HepG2 (cell line): ENCODE measurements around the gene WNT9A. TPM values are rescaled to one million over a fixed set of nuclear protein-coding genes. Genes with fewer than 3 reads are reported as not detected.

Experiments used
- CTCF ChIP-seq: sonication (generic); formaldehyde crosslinking; IDR thresholded peaks from 2 replicates; pipeline ENCODE4 v1.5.0; 2020; ENCODE audit warnings: mild to moderate bottlenecking, missing genetic modification reagents, moderate library complexity
- ELF3 ChIP-seq: IDR thresholded peaks from 2 replicates; pipeline ENCODE4 v1.6.1; 2016; ENCODE audit warnings: missing genetic modification reagents, missing compliant biosample characterization
- HDAC1 ChIP-seq: sonication (generic); formaldehyde crosslinking; IDR thresholded peaks from 2 replicates; pipeline ENCODE4 v1.5.1; 2020; ENCODE audit warnings: mild to moderate bottlenecking, missing genetic modification reagents
- HDAC2 ChIP-seq: sonication (generic); formaldehyde crosslinking; IDR thresholded peaks from 2 replicates; pipeline ENCODE4 v1.4.0; 2020; ENCODE audit warnings: missing genetic modification reagents
- HNF4A ChIP-seq: sonication (generic); formaldehyde crosslinking; IDR thresholded peaks from 2 replicates; pipeline ENCODE4 v1.4.0; 2020; ENCODE audit warnings: missing genetic modification reagents
- HNRNPL ChIP-seq: fragments of 200-400 bp; formaldehyde crosslinking; IDR thresholded peaks from 2 replicates; pipeline ENCODE4 v1.6.1; 2017; ENCODE audit warnings: mild to moderate bottlenecking, low read depth, low read length
- PRMT3 ChIP-seq: sonication (generic); formaldehyde crosslinking; IDR thresholded peaks from 2 replicates; pipeline ENCODE4 v1.8.1; 2022; ENCODE audit warnings: low read depth, mild to moderate bottlenecking, moderate library complexity, missing genetic modification reagents, borderline replicate concordance
- RXRA ChIP-seq: sonication (generic); formaldehyde crosslinking; IDR thresholded peaks from 2 replicates; pipeline ENCODE4 v1.5.1; 2020; ENCODE audit warnings: missing genetic modification reagents
- SKI ChIP-seq: fragments of 450-650 bp; IDR thresholded peaks from one replicate; pipeline ENCODE4 v1.6.1; 2018; ENCODE audit warnings: mild to moderate bottlenecking; ENCODE audit not compliant: partially characterized antibody
- TEAD3 ChIP-seq: optimal IDR thresholded peaks from 2 replicates; pipeline ENCODE3; 2016; ENCODE audit warnings: borderline replicate concordance
- ZNF263 ChIP-seq: sonication (generic); formaldehyde crosslinking; IDR thresholded peaks from 2 replicates; pipeline ENCODE4 v1.4.0; 2020; ENCODE audit warnings: missing genetic modification reagents
- ZNF33B ChIP-seq: sonication (generic); formaldehyde crosslinking; IDR thresholded peaks from 2 replicates; pipeline ENCODE4 v1.5.1; 2020; ENCODE audit warnings: mild to moderate bottlenecking, missing genetic modification reagents
- ZNF501 ChIP-seq: sonication (generic); formaldehyde crosslinking; IDR thresholded peaks from 2 replicates; pipeline ENCODE4 v1.5.1; 2020; ENCODE audit warnings: mild to moderate bottlenecking, moderate library complexity, missing genetic modification reagents
- ZNF768 ChIP-seq: sonication (generic); formaldehyde crosslinking; IDR thresholded peaks from 2 replicates; pipeline ENCODE4 v1.4.0; 2020; ENCODE audit warnings: missing genetic modification reagents
- polyA plus RNA-seq, 8 experiments: library from polyadenylated mRNA; depleted of rRNA in 3 of 8; stranded (reverse) in 7 of 8; unstranded in 1 of 8; fragments of >200 nt; fragmentation: Illumina TruSeq in 4 of 8; extraction: Trizol in 4 of 8; gene quantifications; 2 replicates each; pipeline versions ENCODE4 v1.2.1 to v1.2.3, GENCODE V29; 2011 to 2016; ENCODE audit warnings: low read depth in 4 of 8, missing spikeins in 1 of 8, mixed read lengths in 1 of 8; ENCODE audit not compliant: insufficient read depth in 1 of 8
- total RNA-seq, 5 experiments: library from RNA; depleted of rRNA; stranded (reverse); fragments of >200 nt; fragmentation: Illumina TruSeq; extraction: Trizol; gene quantifications; 2 replicates each; pipeline ENCODE4 v1.2.3, GENCODE V29; 2016; ENCODE audit warnings: low read depth in 1 of 5
- TF ChIP-seq, protein P1 (sequence below): IDR thresholded peaks from 2 replicates; pipeline ENCODE4 v1.6.1; 2016; ENCODE audit warnings: missing compliant biosample characterization, missing genetic modification reagents, borderline replicate concordance
- TF ChIP-seq, protein P2 (sequence below): sonication (generic); formaldehyde crosslinking; IDR thresholded peaks from 2 replicates; pipeline ENCODE4 v1.4.0; 2020; ENCODE audit warnings: missing genetic modification reagents, low read depth, mild to moderate bottlenecking, borderline replicate concordance
- TF ChIP-seq, protein P3 (sequence below): sonication (generic); formaldehyde crosslinking; conservative IDR thresholded peaks from 2 replicates; pipeline ENCODE4 v1.4.0; 2020; ENCODE audit warnings: missing genetic modification reagents
- TF ChIP-seq, protein P4 (sequence below): sonication (generic); formaldehyde crosslinking; IDR thresholded peaks from 2 replicates; pipeline ENCODE4 v1.5.1; 2020; ENCODE audit warnings: mild to moderate bottlenecking, missing genetic modification reagents, moderate library complexity

WNT9A gene
- total and polyA plus RNA-seq, 2 of the 13 experiments (the other 11 are each of a cell fraction or from before 2014, with no cell fraction given) = 0.04 TPM; not detected in 1

DNA sequence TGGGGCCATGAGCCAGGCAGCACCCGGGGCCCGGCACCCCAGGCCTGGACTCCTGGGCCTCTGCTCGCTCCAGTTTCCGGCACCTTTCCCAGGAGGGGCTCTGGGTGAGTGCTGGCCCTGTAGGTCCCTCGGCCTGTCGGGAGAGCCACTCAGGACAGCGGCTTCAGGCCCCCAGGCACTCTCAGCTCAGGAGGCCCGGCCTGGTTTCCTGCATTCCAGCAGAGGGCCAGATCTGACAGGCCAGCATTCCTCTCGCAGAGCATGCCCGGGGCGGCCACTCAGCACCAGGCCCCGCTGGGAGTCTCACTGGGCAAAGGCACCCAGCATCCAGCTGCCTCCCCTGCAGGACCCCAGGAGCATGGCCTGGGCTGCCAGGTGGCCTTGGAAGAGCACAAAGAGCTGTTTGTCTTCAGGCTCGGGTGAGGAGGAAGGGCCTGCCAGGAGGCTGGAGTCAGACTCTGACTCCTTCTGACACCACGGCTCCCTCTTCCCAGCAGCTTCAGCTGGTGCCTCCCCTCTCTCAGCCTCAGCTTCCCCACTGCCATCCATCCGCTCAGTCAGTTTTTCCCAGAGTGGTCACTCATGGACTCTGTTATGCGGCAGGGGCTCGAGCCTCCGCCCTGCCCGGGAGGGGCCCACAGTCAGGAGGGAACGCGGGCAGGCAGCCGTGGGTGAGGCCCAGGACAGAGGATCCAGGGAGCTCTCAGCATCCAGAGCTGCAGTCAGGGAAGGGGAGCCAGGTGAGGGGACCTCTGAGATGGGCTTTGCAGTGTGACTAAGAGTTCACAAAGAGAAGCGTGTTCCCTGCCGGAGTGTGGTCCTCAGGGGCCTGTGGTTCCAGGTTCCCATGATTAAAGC lies 51.7 kb downstream of the WNT9A start (continued):
- TF ChIP-seq, protein P1, sequence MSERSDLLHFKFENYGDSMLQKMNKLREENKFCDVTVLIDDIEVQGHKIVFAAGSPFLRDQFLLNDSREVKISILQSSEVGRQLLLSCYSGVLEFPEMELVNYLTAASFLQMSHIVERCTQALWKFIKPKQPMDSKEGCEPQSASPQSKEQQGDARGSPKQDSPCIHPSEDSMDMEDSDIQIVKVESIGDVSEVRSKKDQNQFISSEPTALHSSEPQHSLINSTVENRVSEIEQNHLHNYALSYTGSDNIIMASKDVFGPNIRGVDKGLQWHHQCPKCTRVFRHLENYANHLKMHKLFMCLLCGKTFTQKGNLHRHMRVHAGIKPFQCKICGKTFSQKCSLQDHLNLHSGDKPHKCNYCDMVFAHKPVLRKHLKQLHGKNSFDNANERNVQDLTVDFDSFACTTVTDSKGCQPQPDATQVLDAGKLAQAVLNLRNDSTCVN (CRISPR knock-in tag) = 0 out of 2 replicates have a peak, but pooled peaks have one; percentile 28
- TF ChIP-seq, protein P2, sequence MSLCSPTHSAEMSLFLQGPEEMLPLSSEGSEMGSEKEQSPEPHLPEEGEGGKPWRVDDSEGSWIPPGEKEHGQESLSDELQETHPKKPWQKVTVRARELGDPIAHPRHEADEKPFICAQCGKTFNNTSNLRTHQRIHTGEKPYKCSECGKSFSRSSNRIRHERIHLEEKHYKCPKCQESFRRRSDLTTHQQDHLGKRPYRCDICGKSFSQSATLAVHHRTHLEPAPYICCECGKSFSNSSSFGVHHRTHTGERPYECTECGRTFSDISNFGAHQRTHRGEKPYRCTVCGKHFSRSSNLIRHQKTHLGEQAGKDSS (CRISPR knock-in tag) = 0 out of 2 replicates have a peak, but pooled peaks have one; percentile 58
- TF ChIP-seq SKI (no peak), HNF4A (CRISPR knock-in tag) (0 out of 2 replicates have a peak, but pooled peaks have one; percentile 22), HDAC1 (CRISPR knock-in tag) (peak; percentile 41), ZNF263 (CRISPR knock-in tag) (0 out of 2 replicates have a peak, but pooled peaks have one; percentile 68), ELF3 (CRISPR knock-in tag) (no peak), TEAD3 (CRISPR knock-in tag) (peak; percentile 81), PRMT3 (CRISPR knock-in tag) (no peak), ZNF33B (peak; percentile 37; the same call in 1 of the 2 replicates), RXRA (CRISPR knock-in tag) (peak; percentile 26; the same call in 1 of the 2 replicates), ZNF501 (CRISPR knock-in tag) (peak; percentile 60; the same call in 1 of the 2 replicates), CTCF (CRISPR knock-in tag) (peak; percentile 27), ZNF768 (CRISPR knock-in tag) (peak; percentile 12; the same call in 1 of the 2 replicates), HNRNPL (peak; percentile 68; the same call in 1 of the 2 replicates), HDAC2 (CRISPR knock-in tag) (peak; percentile 31; the same call in 1 of the 2 replicates)
- TF ChIP-seq, protein P3, sequence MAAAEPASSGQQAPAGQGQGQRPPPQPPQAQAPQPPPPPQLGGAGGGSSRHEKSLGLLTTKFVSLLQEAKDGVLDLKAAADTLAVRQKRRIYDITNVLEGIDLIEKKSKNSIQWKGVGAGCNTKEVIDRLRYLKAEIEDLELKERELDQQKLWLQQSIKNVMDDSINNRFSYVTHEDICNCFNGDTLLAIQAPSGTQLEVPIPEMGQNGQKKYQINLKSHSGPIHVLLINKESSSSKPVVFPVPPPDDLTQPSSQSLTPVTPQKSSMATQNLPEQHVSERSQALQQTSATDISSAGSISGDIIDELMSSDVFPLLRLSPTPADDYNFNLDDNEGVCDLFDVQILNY (CRISPR knock-in tag) = no peak
- TF ChIP-seq, protein P4, sequence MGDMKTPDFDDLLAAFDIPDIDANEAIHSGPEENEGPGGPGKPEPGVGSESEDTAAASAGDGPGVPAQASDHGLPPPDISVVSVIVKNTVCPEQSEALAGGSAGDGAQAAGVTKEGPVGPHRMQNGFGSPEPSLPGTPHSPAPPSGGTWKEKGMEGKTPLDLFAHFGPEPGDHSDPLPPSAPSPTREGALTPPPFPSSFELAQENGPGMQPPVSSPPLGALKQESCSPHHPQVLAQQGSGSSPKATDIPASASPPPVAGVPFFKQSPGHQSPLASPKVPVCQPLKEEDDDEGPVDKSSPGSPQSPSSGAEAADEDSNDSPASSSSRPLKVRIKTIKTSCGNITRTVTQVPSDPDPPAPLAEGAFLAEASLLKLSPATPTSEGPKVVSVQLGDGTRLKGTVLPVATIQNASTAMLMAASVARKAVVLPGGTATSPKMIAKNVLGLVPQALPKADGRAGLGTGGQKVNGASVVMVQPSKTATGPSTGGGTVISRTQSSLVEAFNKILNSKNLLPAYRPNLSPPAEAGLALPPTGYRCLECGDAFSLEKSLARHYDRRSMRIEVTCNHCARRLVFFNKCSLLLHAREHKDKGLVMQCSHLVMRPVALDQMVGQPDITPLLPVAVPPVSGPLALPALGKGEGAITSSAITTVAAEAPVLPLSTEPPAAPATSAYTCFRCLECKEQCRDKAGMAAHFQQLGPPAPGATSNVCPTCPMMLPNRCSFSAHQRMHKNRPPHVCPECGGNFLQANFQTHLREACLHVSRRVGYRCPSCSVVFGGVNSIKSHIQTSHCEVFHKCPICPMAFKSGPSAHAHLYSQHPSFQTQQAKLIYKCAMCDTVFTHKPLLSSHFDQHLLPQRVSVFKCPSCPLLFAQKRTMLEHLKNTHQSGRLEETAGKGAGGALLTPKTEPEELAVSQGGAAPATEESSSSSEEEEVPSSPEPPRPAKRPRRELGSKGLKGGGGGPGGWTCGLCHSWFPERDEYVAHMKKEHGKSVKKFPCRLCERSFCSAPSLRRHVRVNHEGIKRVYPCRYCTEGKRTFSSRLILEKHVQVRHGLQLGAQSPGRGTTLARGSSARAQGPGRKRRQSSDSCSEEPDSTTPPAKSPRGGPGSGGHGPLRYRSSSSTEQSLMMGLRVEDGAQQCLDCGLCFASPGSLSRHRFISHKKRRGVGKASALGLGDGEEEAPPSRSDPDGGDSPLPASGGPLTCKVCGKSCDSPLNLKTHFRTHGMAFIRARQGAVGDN (CRISPR knock-in tag) = peak; percentile 67
